A549 (cell line): ENCODE data around the gene SH3BGRL2. TPM values are rescaled to one million over a fixed set of nuclear protein-coding genes. Genes with fewer than 3 reads are reported as not detected.
A peak's percentile ranks its signal among the peaks of the same experiment; 100 is the strongest.

Source experiments
- ATAC-seq, 2 experiments: fragments of 200-7000 bp in 1 of 2; fragments of >200 bp in 1 of 2; cut with Nextera tagmentation in 1 of 2; cut with Tn5 transposase in 1 of 2; 3 replicates each; pipeline versions ENCODE4 v1.8.0 to v1.9.1; 2018 to 2020; ENCODE audit warnings: mild to moderate bottlenecking in 1 of 2, moderate library complexity in 1 of 2
- CTCF ChIA-PET: fragments of 300-600 bp; sonication (Branson Sonifier 250); formaldehyde crosslinking; extraction: SDS; loops from one replicate; lab custom pipeline; 2021; ENCODE audit warnings: antibody characterized with exemption, inconsistent platforms; lab: Yijun Ruan, JAX
- POLR2A ChIA-PET: fragments of 350-600 bp; formaldehyde crosslinking; extraction: SDS; loops from one replicate; lab custom pipeline; 2021; ENCODE audit warnings: antibody characterized with exemption, inconsistent platforms; lab: Yijun Ruan, JAX
- DNase-seq, 2 experiments: peaks; one replicate each; pipeline versions ENCODE4 v3.0.0 to v3.0.0-alpha.2; 2011 to 2016; ENCODE audit warnings: low read depth in 1 of 2, low spot score in 1 of 2
- FAIRE-seq: peaks from 2 replicates; lab custom pipeline; 2011; peaks lifted over from hg19 to GRCh38; lab: Jason Lieb, UNC
- H3K27ac ChIP-seq, 2 experiments: fragments of >200 bp; sonication (Bioruptor Twin); formaldehyde crosslinking; 3 replicates each; pipeline ENCODE4 v1.5.1; 2016 to 2017
- H3K4me1 ChIP-seq: fragments of >200 bp; sonication (Bioruptor Twin); formaldehyde crosslinking; 3 replicates; pipeline ENCODE4 v1.6.1; 2016
- H3K4me2 ChIP-seq: fragments of >200 bp; sonication (Bioruptor Twin); formaldehyde crosslinking; 3 replicates; pipeline ENCODE4 v1.6.1; 2016
- H3K4me3 ChIP-seq: fragments of >200 bp; sonication (Bioruptor Twin); formaldehyde crosslinking; 3 replicates; pipeline ENCODE4 v1.5.1; 2016
- H3K9me3 ChIP-seq: fragments of >200 bp; sonication (Bioruptor Twin); formaldehyde crosslinking; 3 replicates; pipeline ENCODE4 v1.6.1; 2016
- BHLHE40 ChIP-seq: IDR thresholded peaks from 2 replicates; pipeline ENCODE4 v1.6.1; 2012; ENCODE audit warnings: low read depth, low read length, inconsistent platforms
- CBX2 ChIP-seq: fragments of 200-600 bp; sonication (generic); IDR thresholded peaks from 2 replicates; pipeline ENCODE4 v1.6.1; 2016; ENCODE audit warnings: low read depth, mild to moderate bottlenecking, borderline replicate concordance
- CBX8 ChIP-seq: fragments of 200-600 bp; sonication (generic); IDR thresholded peaks from 2 replicates; pipeline ENCODE4 v1.6.1; 2016
- CEBPB ChIP-seq, 2 experiments: fragments of >200 bp in 1 of 2; sonication (Bioruptor Twin) in 1 of 2; formaldehyde crosslinking in 1 of 2; IDR thresholded peaks; 2 replicates each; pipeline ENCODE4 v1.6.1; 2012 to 2016
- CHD4 ChIP-seq: fragments of 200-600 bp; sonication (generic); IDR thresholded peaks from 2 replicates; pipeline ENCODE4 v1.6.1; 2016; ENCODE audit warnings: antibody characterized with exemption, mild to moderate bottlenecking, borderline replicate concordance
- EHF ChIP-seq: fragments of 250-450 bp; sonication (Bioruptor Pico); IDR thresholded peaks from 2 replicates; pipeline ENCODE4 v1.5.0; 2020; ENCODE audit warnings: mild to moderate bottlenecking
- EP300 ChIP-seq, 2 experiments: fragments of >200 bp; sonication (Bioruptor Twin); formaldehyde crosslinking; IDR thresholded peaks; 2 replicates in 1 of 2; 3 replicates in 1 of 2; pipeline ENCODE4 v1.6.1; 2016 to 2017
- ESRRA ChIP-seq: fragments of 150-350 bp; IDR thresholded peaks from 2 replicates; pipeline ENCODE4 v1.6.1; 2014; ENCODE audit warnings: mild to moderate bottlenecking, low read length, borderline replicate concordance
- FOSB ChIP-seq: fragments of 250-450 bp; sonication (Bioruptor Pico); IDR thresholded peaks from 2 replicates; pipeline ENCODE4 v1.5.0; 2020; ENCODE audit warnings: mild to moderate bottlenecking, moderate library complexity
- FOSL2 ChIP-seq, 2 experiments: fragments of 450-650 bp in 1 of 2; fragments of >200 bp in 1 of 2; sonication (Bioruptor Twin) in 1 of 2; formaldehyde crosslinking; IDR thresholded peaks; 2 replicates each; pipeline versions ENCODE4 v1.5.0 to v1.6.1; 2016 to 2020; ENCODE audit warnings: mild to moderate bottlenecking in 1 of 2, moderate library complexity in 1 of 2
- HOXB13 ChIP-seq: fragments of 250-450 bp; sonication (Bioruptor Pico); IDR thresholded peaks from 2 replicates; pipeline ENCODE4 v1.5.0; 2020; ENCODE audit warnings: low read depth, mild to moderate bottlenecking, moderate library complexity
- HOXB5 ChIP-seq: fragments of 250-450 bp; sonication (Bioruptor Pico); IDR thresholded peaks from 2 replicates; pipeline ENCODE4 v1.5.0; 2020; ENCODE audit warnings: mild to moderate bottlenecking, moderate library complexity
- JUN ChIP-seq, 2 experiments: fragments of >200 bp; sonication (Bioruptor Twin); formaldehyde crosslinking; IDR thresholded peaks; 2 replicates in 1 of 2; 3 replicates in 1 of 2; pipeline ENCODE4 v1.6.1; 2016 to 2017
- KDM1A ChIP-seq: fragments of 200-600 bp; sonication (generic); IDR thresholded peaks from 2 replicates; pipeline ENCODE4 v1.6.1; 2016; ENCODE audit warnings: low read depth, mild to moderate bottlenecking
- MAFK ChIP-seq: fragments of 450-650 bp; IDR thresholded peaks from 2 replicates; pipeline ENCODE4 v1.6.1; 2014; ENCODE audit not compliant: partially characterized antibody
- MAZ ChIP-seq: fragments of 150-350 bp; IDR thresholded peaks from 2 replicates; pipeline ENCODE4 v1.6.1; 2014; ENCODE audit warnings: antibody characterized with exemption, low read depth, low read length, borderline replicate concordance
- NFE2L2 ChIP-seq: fragments of 150-350 bp; conservative IDR thresholded peaks from 2 replicates; pipeline ENCODE4 v1.6.1; 2014; ENCODE audit warnings: low read length
- NR3C1 ChIP-seq: fragments of >200 bp; sonication (Bioruptor Twin); formaldehyde crosslinking; IDR thresholded peaks from 3 replicates; pipeline ENCODE4 v1.6.1; 2017
- POLR2A ChIP-seq: IDR thresholded peaks from 2 replicates; pipeline ENCODE4 v1.6.1; 2012; ENCODE audit warnings: mild to moderate bottlenecking, low read length
- RCOR1 ChIP-seq: fragments of 150-350 bp; IDR thresholded peaks from 2 replicates; pipeline ENCODE4 v1.6.1; 2014; ENCODE audit warnings: antibody characterized with exemption, low read length, low read depth
- RNF2 ChIP-seq: fragments of 200-600 bp; sonication (generic); IDR thresholded peaks from 2 replicates; pipeline ENCODE4 v1.6.1; 2016; ENCODE audit warnings: low read depth, mild to moderate bottlenecking, antibody characterized with exemption, moderate library complexity, borderline replicate concordance
- TP53 ChIP-seq: fragments of 250-450 bp; sonication (Bioruptor Pico); IDR thresholded peaks from 2 replicates; pipeline ENCODE4 v1.5.0; 2021; ENCODE audit warnings: mild to moderate bottlenecking, moderate library complexity
- ZC3H11A ChIP-seq: fragments of 450-650 bp; IDR thresholded peaks from 2 replicates; pipeline ENCODE4 v1.6.1; 2014; ENCODE audit warnings: antibody characterized with exemption, mild to moderate bottlenecking
- ZFP36 ChIP-seq: fragments of 450-650 bp; IDR thresholded peaks from 2 replicates; pipeline ENCODE4 v1.6.1; 2014; ENCODE audit warnings: borderline replicate concordance; ENCODE audit not compliant: partially characterized antibody
- WGBS: methylation state at CpG from one replicate; pipeline ENCODE4 v1.1.6; 2017; ENCODE audit errors: missing lambda C conversion rate; 5-methylcytosine and 5-hydroxymethylcytosine counted together
- polyA plus RNA-seq, 4 experiments: library from polyadenylated mRNA; depleted of rRNA in 3 of 4; stranded (reverse); fragments of >200 nt; fragmentation: RNase III in 1 of 4; extraction: RNeasy Plus Mini Kit Qiagen cat#74134 plus additional on column Dnase treatment in 1 of 4; gene quantifications; 2 replicates in 3 of 4; 3 replicates in 1 of 4; pipeline ENCODE4 v1.2.3, GENCODE V29; 2011 to 2017
- TF ChIP-seq, protein P1 (sequence below): IDR thresholded peaks from 2 replicates; pipeline ENCODE4 v1.6.1; 2012; ENCODE audit warnings: low read depth, borderline replicate concordance
- TF ChIP-seq, protein P2 (sequence below): fragments of >200 bp; sonication (Bioruptor Twin); formaldehyde crosslinking; IDR thresholded peaks from 2 replicates; pipeline ENCODE4 v1.6.1; 2016
- TF ChIP-seq, protein P3 (sequence below): fragments of 150-350 bp; IDR thresholded peaks from 2 replicates; pipeline ENCODE4 v1.6.1; 2014; ENCODE audit warnings: low read depth, mild to moderate bottlenecking, low read length
- TF ChIP-seq, protein P4 (sequence below): fragments of 200-600 bp; sonication (generic); IDR thresholded peaks from 2 replicates; pipeline ENCODE4 v1.6.1; 2016; ENCODE audit warnings: antibody characterized with exemption, mild to moderate bottlenecking, moderate library complexity
- TF ChIP-seq, protein P5 (sequence below): fragments of >200 bp; sonication (Bioruptor Twin); formaldehyde crosslinking; IDR thresholded peaks from 3 replicates; pipeline ENCODE4 v1.5.1; 2016

SH3BGRL2 gene
- polyA plus RNA-seq, 2 of the 4 experiments (the other 2 are of a cell fraction) = 0.48 to 1.9 TPM

DNA sequence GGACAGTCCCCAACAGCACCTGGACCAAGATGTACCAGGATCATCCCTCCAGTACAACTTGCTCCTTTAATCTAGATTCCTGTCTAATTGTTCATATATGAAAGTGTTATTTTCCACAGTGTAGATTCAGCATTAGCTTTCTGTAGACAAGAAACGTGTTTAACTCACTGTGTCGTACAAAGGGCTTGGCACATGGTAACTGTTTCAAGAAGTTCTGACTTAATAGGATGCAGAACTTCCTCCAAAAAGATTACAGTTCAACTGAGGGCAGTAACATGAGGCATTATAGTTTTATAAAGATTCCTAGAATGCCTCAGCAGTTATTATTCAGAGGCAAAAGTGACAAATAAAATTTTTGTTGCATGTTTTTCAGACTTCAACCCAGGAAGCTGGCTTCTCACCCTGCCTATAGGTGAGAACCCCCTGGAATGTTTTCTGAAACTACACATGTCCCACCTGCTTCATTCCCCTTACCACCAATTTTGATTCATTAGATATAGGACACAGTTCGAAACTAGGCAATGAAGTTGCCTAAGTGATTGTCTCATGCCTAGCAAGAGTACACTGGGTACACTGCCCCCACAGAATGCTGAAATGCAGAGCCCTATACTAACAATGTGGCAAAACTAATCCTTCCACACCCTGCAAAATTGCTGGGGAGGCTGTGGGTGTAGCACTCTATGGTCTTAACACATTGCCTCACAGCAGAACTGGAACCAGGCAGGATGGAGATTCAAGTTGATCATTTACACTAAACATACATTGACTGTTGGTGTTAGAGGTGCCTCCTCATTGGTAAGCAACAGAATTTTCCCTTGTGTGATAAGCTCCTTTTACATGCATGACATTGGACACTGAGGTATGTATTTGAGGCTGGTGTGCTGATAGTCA, 22.6 kb upstream of the SH3BGRL2 start:
- ATAC-seq (peak in 1 of 2 experiments; percentile 78; a peak in 3 of 6 replicates), FAIRE-seq (no peak), DNase-seq (peak in 1 of 2 experiments; percentile 45)
- 70% methylated on average over 3 of the region's 3 CpGs for WGBS
- CTCF ChIA-PET = interaction anchor here (0.8 kb wide), 1 partner anchor 11 kb away, joined by 3 read pairs; no protein-coding TSS in a partner anchor
- Histone ChIP-seq H3K9me3 (no peaks in the 10 kb centered on the region), H3K27ac (no peak overlapping the region; a peak in 1 of 6 replicates), H3K4me2 (peak overlapping the region; percentile 63), H3K4me1 (peaks cover 21% of the 10 kb centered on the region), H3K4me3 (no peak overlapping the region)
- TF ChIP-seq CBX2 (no peak), FOSL2 (IDR thresholded peaks at IDR 0.05) (no peak), FOSL2 (CRISPR knock-in tag; IDR thresholded peaks at IDR 0.05) (no peak), MAFK (no peak), BHLHE40 (no peak), NFE2L2 (no peak), EHF (no peak), EP300 (IDR thresholded peaks at IDR 0.05) (no peak), RCOR1 (no peak), HOXB13 (CRISPR knock-in tag) (no peak), NR3C1 (no peak), CEBPB (IDR thresholded peaks at IDR 0.05) (no peak), MAZ (no peak), CBX8 (no peak), RNF2 (no peak), ZFP36 (no peak)
- TF ChIP-seq, protein P1, sequence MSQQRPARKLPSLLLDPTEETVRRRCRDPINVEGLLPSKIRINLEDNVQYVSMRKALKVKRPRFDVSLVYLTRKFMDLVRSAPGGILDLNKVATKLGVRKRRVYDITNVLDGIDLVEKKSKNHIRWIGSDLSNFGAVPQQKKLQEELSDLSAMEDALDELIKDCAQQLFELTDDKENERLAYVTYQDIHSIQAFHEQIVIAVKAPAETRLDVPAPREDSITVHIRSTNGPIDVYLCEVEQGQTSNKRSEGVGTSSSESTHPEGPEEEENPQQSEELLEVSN = no peak
- TF ChIP-seq, protein P2, sequence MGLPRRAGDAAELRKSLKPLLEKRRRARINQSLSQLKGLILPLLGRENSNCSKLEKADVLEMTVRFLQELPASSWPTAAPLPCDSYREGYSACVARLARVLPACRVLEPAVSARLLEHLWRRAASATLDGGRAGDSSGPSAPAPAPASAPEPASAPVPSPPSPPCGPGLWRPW = no peak
- TF ChIP-seq, protein P3, sequence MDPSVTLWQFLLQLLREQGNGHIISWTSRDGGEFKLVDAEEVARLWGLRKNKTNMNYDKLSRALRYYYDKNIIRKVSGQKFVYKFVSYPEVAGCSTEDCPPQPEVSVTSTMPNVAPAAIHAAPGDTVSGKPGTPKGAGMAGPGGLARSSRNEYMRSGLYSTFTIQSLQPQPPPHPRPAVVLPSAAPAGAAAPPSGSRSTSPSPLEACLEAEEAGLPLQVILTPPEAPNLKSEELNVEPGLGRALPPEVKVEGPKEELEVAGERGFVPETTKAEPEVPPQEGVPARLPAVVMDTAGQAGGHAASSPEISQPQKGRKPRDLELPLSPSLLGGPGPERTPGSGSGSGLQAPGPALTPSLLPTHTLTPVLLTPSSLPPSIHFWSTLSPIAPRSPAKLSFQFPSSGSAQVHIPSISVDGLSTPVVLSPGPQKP = no peak
- TF ChIP-seq, protein P4, sequence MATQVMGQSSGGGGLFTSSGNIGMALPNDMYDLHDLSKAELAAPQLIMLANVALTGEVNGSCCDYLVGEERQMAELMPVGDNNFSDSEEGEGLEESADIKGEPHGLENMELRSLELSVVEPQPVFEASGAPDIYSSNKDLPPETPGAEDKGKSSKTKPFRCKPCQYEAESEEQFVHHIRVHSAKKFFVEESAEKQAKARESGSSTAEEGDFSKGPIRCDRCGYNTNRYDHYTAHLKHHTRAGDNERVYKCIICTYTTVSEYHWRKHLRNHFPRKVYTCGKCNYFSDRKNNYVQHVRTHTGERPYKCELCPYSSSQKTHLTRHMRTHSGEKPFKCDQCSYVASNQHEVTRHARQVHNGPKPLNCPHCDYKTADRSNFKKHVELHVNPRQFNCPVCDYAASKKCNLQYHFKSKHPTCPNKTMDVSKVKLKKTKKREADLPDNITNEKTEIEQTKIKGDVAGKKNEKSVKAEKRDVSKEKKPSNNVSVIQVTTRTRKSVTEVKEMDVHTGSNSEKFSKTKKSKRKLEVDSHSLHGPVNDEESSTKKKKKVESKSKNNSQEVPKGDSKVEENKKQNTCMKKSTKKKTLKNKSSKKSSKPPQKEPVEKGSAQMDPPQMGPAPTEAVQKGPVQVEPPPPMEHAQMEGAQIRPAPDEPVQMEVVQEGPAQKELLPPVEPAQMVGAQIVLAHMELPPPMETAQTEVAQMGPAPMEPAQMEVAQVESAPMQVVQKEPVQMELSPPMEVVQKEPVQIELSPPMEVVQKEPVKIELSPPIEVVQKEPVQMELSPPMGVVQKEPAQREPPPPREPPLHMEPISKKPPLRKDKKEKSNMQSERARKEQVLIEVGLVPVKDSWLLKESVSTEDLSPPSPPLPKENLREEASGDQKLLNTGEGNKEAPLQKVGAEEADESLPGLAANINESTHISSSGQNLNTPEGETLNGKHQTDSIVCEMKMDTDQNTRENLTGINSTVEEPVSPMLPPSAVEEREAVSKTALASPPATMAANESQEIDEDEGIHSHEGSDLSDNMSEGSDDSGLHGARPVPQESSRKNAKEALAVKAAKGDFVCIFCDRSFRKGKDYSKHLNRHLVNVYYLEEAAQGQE = no peak
- POLR2A ChIA-PET = no interaction called here

DNA sequence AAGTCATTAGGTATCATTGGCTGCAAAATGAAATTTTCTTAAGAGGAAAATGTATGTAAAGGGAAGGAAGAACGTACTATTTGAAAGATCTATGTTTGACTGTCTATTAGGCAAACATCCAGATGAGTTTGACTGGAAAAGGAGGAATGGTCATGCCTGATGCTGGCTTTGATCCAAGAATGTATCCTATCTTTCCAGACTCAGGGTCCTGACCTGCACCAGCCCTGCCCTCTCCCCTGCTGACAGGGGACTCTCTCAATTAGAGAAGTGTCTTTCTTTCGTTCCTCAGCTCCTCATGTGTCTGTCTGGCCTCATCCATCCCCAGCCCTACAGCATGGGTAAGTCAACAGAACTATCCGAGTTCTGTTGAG, 21.9 kb upstream of the SH3BGRL2 start:
- H3K4me2 ChIP-seq = peak overlapping the region; percentile 63
- DNase-seq (no peak), ATAC-seq (no peak), FAIRE-seq (no peak)
- no peak overlapping the region; a peak in 1 of 6 replicates for H3K27ac ChIP-seq
- WGBS = 38% methylated on average over 3 of the region's 3 CpGs
- no peak overlapping the region for H3K4me3 ChIP-seq
- POLR2A ChIA-PET = no interaction called here
- no peaks in the 10 kb centered on the region for H3K9me3 ChIP-seq
- CTCF ChIA-PET = no interaction called here
- peaks cover 21% of the 10 kb centered on the region for H3K4me1 ChIP-seq
- no peak for TF ChIP-seq TP53 (CRISPR knock-in tag)
- TF ChIP-seq MAFK = no peak
- TF ChIP-seq NR3C1 = no peak
- no peak for TF ChIP-seq ESRRA
- no peak for TF ChIP-seq FOSB
- TF ChIP-seq JUN (IDR thresholded peaks at IDR 0.05) = no peak
- TF ChIP-seq CEBPB (IDR thresholded peaks at IDR 0.05) = no peak
- no peak for TF ChIP-seq KDM1A
- no peak for TF ChIP-seq CHD4
- no peak for TF ChIP-seq CBX2
- no peak for TF ChIP-seq HOXB5 (CRISPR knock-in tag)
- TF ChIP-seq ZC3H11A = no peak
- no peak for TF ChIP-seq POLR2A
- TF ChIP-seq, protein P5, sequence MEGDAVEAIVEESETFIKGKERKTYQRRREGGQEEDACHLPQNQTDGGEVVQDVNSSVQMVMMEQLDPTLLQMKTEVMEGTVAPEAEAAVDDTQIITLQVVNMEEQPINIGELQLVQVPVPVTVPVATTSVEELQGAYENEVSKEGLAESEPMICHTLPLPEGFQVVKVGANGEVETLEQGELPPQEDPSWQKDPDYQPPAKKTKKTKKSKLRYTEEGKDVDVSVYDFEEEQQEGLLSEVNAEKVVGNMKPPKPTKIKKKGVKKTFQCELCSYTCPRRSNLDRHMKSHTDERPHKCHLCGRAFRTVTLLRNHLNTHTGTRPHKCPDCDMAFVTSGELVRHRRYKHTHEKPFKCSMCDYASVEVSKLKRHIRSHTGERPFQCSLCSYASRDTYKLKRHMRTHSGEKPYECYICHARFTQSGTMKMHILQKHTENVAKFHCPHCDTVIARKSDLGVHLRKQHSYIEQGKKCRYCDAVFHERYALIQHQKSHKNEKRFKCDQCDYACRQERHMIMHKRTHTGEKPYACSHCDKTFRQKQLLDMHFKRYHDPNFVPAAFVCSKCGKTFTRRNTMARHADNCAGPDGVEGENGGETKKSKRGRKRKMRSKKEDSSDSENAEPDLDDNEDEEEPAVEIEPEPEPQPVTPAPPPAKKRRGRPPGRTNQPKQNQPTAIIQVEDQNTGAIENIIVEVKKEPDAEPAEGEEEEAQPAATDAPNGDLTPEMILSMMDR = no peak
- no peak for TF ChIP-seq EP300 (IDR thresholded peaks at IDR 0.05)
